Stimulated activated naive CD4-positive, alpha-beta T cell (primary cell): Measurements from ENCODE around the gene MOB3A.
"Not testable (repeated sequence)": the region's sequence is repeated elsewhere in the genome, so short reads cannot be mapped to it uniquely, and the experiment has no call there.

Source experiments
- DNase-seq, 6 experiments: peaks; one replicate each; lab custom pipeline; 2025; lab: John Stamatoyannopoulos, UW

MOB3A gene

GRCh38 chr19:2034253-2034652, 61.9 kb downstream of the MOB3A start:
- DNase-seq: not testable (repeated sequence)

- no peak for DNase-seq
Measured at GRCh38 chr19:2033825-2034159, 62.3 kb downstream of the MOB3A start.

- DNase-seq: no peak
Measured at GRCh38 chr19:2033115-2033824, 62.9 kb downstream of the MOB3A start.

GRCh38 chr19:2032296-2032941, 63.7 kb downstream of the MOB3A start:
- peak in 2 of 6 experiments; percentile 21 to 35 for DNase-seq

- no peak for DNase-seq
Measured at GRCh38 chr19:2027361-2027760, 68.8 kb downstream of the MOB3A start.

- DNase-seq: no peak
Measured at GRCh38 chr19:2026770-2027169, 69.4 kb downstream of the MOB3A start.

GRCh38 chr19:2022289-2022688, 73.8 kb downstream of the MOB3A start:
- no peak for DNase-seq

- DNase-seq: no peak
Measured at GRCh38 chr19:2021453-2022140, 74.5 kb downstream of the MOB3A start.
